GM12878 (cell line): ENCODE results near the gene POLG. TPM values are rescaled to one million over a fixed set of nuclear protein-coding genes. Genes with fewer than 3 reads are reported as not detected.

Experiments
- ATAC-seq: fragments of 200-7000 bp; cut with Tn5 transposase; 3 replicates; pipeline ENCODE4 v1.9.1; 2020; ENCODE audit warnings: mild to moderate bottlenecking, moderate library complexity
- BruUV-seq: library from RNA; stranded (reverse); fragments of 400-500 nt; replicated peaks from 2 replicates; lab custom pipeline; 2021; lab: Mats Ljungman, UMichigan
- CTCF ChIA-PET: fragments of 300-600 bp; sonication (Branson Sonifier 250); formaldehyde crosslinking; extraction: SDS; loops from one replicate; lab custom pipeline; 2021; ENCODE audit warnings: inconsistent platforms; lab: Yijun Ruan, JAX
- POLR2A ChIA-PET: fragments of 350-600 bp; formaldehyde crosslinking; extraction: SDS; loops from one replicate; lab custom pipeline; 2021; ENCODE audit warnings: inconsistent platforms; lab: Charles Lee
- RAD21 ChIA-PET: fragments of 300-600 bp; sonication (Branson Sonifier 250); formaldehyde crosslinking; loops from one replicate; lab custom pipeline; 2023; ENCODE audit warnings: antibody characterized with exemption; ENCODE audit not compliant: unreplicated experiment; lab: Charles Lee
- SMC1A ChIA-PET: fragments of 300-600 bp; sonication (Branson Sonifier 250); formaldehyde crosslinking; loops from one replicate; lab custom pipeline; 2023; ENCODE audit not compliant: unreplicated experiment, uncharacterized antibody; lab: Charles Lee
- DNase-seq: peaks from one replicate; pipeline ENCODE4 v3.0.0-alpha.2; 2011; ENCODE audit warnings: low read depth, low spot score
- FAIRE-seq: peaks from 3 replicates; lab custom pipeline; 2011; peaks lifted over from hg19 to GRCh38; lab: Jason Lieb, UNC
- H2AFZ ChIP-seq: 2 replicates; pipeline ENCODE4 v1.6.0; 2011; ENCODE audit warnings: low read depth, low read length, control low read depth; ENCODE audit not compliant: control insufficient read depth
- H3K27ac ChIP-seq: 2 replicates; pipeline ENCODE4 v1.5.1; 2011; ENCODE audit warnings: control low read depth; ENCODE audit not compliant: control insufficient read depth, insufficient read depth
- H3K27me3 ChIP-seq, 2 experiments: replicated peaks in 1 of 2; 2 replicates each; pipeline versions ENCODE4 v1.6.0 to v1.6.1; 2011; ENCODE audit warnings: low read length in 1 of 2; ENCODE audit not compliant: control insufficient read depth in 2 of 2, insufficient read depth in 2 of 2
- H3K36me3 ChIP-seq, 2 experiments: 2 replicates each; pipeline ENCODE4 v1.5.1; 2011; ENCODE audit warnings: low read length in 1 of 2; ENCODE audit not compliant: control insufficient read depth in 2 of 2, insufficient read depth in 2 of 2
- H3K4me1 ChIP-seq: 2 replicates; pipeline ENCODE4 v1.6.1; 2011; ENCODE audit warnings: mild to moderate bottlenecking, low read length, moderate library complexity, mixed read lengths; ENCODE audit not compliant: control insufficient read depth, insufficient read depth
- H3K4me2 ChIP-seq: 2 replicates; pipeline ENCODE4 v1.6.0; 2011; ENCODE audit warnings: control low read depth; ENCODE audit not compliant: control insufficient read depth, insufficient read depth
- H3K4me3 ChIP-seq: fragments of 200-600 bp; sonication (generic); 2 replicates; pipeline ENCODE4 v1.5.1; 2016
- H3K79me2 ChIP-seq: 2 replicates; pipeline ENCODE4 v1.6.0; 2011; ENCODE audit warnings: low read length; ENCODE audit not compliant: control insufficient read depth, insufficient read depth
- H3K9ac ChIP-seq: 2 replicates; pipeline ENCODE4 v1.8.0; 2011; ENCODE audit warnings: low read length, control low read depth, mixed read lengths; ENCODE audit not compliant: control insufficient read depth, insufficient read depth
- H3K9me3 ChIP-seq: replicated peaks from 3 replicates; pipeline ENCODE4 v1.5.1; 2011; ENCODE audit warnings: mild to moderate bottlenecking, low read length; ENCODE audit not compliant: control insufficient read depth, insufficient read depth
- H4K20me1 ChIP-seq: 2 replicates; pipeline ENCODE4 v1.6.0; 2011; ENCODE audit not compliant: control insufficient read depth, insufficient read depth
- CHD1 ChIP-seq: IDR thresholded peaks from 2 replicates; pipeline ENCODE4 v1.6.1; 2012; ENCODE audit warnings: low read depth, low read length, improper control_type of control experiment
- FOXK2 ChIP-seq: fragments of 450-650 bp; IDR thresholded peaks from 2 replicates; pipeline ENCODE4 v1.6.1; 2017; ENCODE audit warnings: mild to moderate bottlenecking, moderate library complexity
- HDAC6 ChIP-seq: fragments of 200-600 bp; sonication (generic); IDR thresholded peaks from one replicate; pipeline ENCODE4 v1.8.0; 2017; ENCODE audit warnings: antibody characterized with exemption; ENCODE audit not compliant: unreplicated experiment
- PML ChIP-seq: IDR thresholded peaks from 2 replicates; pipeline ENCODE4 v1.6.1; 2012; ENCODE audit warnings: low read length, inconsistent platforms
- SMAD1 ChIP-seq: fragments of 450-650 bp; IDR thresholded peaks from 2 replicates; pipeline ENCODE4 v1.6.1; 2018; ENCODE audit warnings: mild to moderate bottlenecking, low read depth; ENCODE audit not compliant: partially characterized antibody
- WGBS: methylation state at CpG from one replicate; pipeline ENCODE4 v1.1.6; 2016; ENCODE audit warnings: low lambda C conversion rate; ENCODE audit not compliant: insufficient replicate concordance, insufficient coverage; ENCODE audit errors: missing lambda C conversion rate; 5-methylcytosine and 5-hydroxymethylcytosine counted together
- in situ Hi-C: fragments of 300-500 bp; cut with MboI; formaldehyde crosslinking; loops from 9 replicates; pipeline ENCODE4 v1.14.3; 2018; ENCODE audit warnings: mixed read lengths
- intact Hi-C: fragments of 100-400 bp; cut with micrococcal nuclease; formaldehyde crosslinking; loops from one replicate; pipeline ENCODE4 v1.14.2; 2022; ENCODE audit not compliant: unreplicated experiment
- polyA plus RNA-seq, 11 experiments: library from polyadenylated mRNA; depleted of rRNA in 4 of 11; unstranded in 6 of 11; stranded (reverse) in 5 of 11; fragments of >200 nt; fragmentation: Nextera tagmentation in 4 of 11; fragmentation: Illumina TruSeq in 1 of 11; extraction: Ambion mirVana in 4 of 11; extraction: Trizol in 1 of 11; gene quantifications; 1 replicate in 1 of 11; 2 replicates in 10 of 11; pipeline versions ENCODE4 v1.2.1 to v1.2.3, GENCODE V29; 2011 to 2016; ENCODE audit warnings: inconsistent platforms in 2 of 11, missing spikeins in 2 of 11, low read depth in 1 of 11
- total RNA-seq, 4 experiments: library from RNA; depleted of rRNA in 3 of 4; stranded (reverse); fragments of >200 nt in 3 of 4; fragmentation: Illumina TruSeq in 1 of 4; extraction: Trizol in 1 of 4; gene quantifications; 2 replicates each; pipeline versions ENCODE4 v1.2.1 to v1.2.3, GENCODE V29; 2013 to 2021
- TF ChIP-seq, protein P1 (sequence below): IDR thresholded peaks from 2 replicates; pipeline ENCODE4 v1.6.1; 2011; ENCODE audit warnings: borderline replicate concordance, low read depth, mild to moderate bottlenecking, moderate library complexity, low read length; ENCODE audit not compliant: insufficient read depth, poor library complexity, severe bottlenecking
- TF ChIP-seq, protein P2 (sequence below): fragments of 450-650 bp; IDR thresholded peaks from 2 replicates; pipeline ENCODE4 v1.6.1; 2017; ENCODE audit warnings: mild to moderate bottlenecking, moderate library complexity

POLG gene
- total and polyA plus RNA-seq, 10 of the 15 experiments (the other 5 are each of a cell fraction or from before 2014, with no cell fraction given): 14.8 to 71.1 (median 33.0) TPM

GRCh38 chr15:89379251-89379695, 44.6 kb upstream of the POLG start:
- CTCF ChIA-PET: interaction anchor here (1.2 kb wide), 1 partner anchor 21 kb away, joined by 4 read pairs; no protein-coding TSS in a partner anchor
- Histone ChIP-seq H3K9me3 (no peaks in the 10 kb centered on the region; the same call in 2 of the 3 replicates), H2AFZ (no peak overlapping the region; the same call in 1 of the 2 replicates), H3K79me2 (no peaks in the 10 kb centered on the region), H3K4me3 (no peak overlapping the region), H3K36me3 (no peaks in the 10 kb centered on the region), H3K27ac (no peak overlapping the region), H3K4me2 (no peak overlapping the region), H4K20me1 (no peaks in the 10 kb centered on the region), H3K9ac (no peak overlapping the region), H3K4me1 (no peaks in the 10 kb centered on the region), H3K27me3 (peaks cover 26 to 32% of the 10 kb centered on the region in 2 experiments)
- BruUV-seq: no TSS peak
- FAIRE-seq: no peak
- WGBS: 59% methylated on average over 28 of the region's 28 CpGs
- intact Hi-C loops: no loop called here
- in situ Hi-C loops: no loop called here
- ATAC-seq: no peak
- RAD21 ChIA-PET: no interaction called here
- no peak for DNase-seq
- SMC1A ChIA-PET: no interaction called here
- TF ChIP-seq, protein P1, sequence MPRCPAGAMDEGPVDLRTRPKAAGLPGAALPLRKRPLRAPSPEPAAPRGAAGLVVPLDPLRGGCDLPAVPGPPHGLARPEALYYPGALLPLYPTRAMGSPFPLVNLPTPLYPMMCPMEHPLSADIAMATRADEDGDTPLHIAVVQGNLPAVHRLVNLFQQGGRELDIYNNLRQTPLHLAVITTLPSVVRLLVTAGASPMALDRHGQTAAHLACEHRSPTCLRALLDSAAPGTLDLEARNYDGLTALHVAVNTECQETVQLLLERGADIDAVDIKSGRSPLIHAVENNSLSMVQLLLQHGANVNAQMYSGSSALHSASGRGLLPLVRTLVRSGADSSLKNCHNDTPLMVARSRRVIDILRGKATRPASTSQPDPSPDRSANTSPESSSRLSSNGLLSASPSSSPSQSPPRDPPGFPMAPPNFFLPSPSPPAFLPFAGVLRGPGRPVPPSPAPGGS: no peak
- TF ChIP-seq SMAD1 (no peak), HDAC6 (no peak), PML (no peak), FOXK2 (no peak), CHD1 (no peak)
- TF ChIP-seq, protein P2, sequence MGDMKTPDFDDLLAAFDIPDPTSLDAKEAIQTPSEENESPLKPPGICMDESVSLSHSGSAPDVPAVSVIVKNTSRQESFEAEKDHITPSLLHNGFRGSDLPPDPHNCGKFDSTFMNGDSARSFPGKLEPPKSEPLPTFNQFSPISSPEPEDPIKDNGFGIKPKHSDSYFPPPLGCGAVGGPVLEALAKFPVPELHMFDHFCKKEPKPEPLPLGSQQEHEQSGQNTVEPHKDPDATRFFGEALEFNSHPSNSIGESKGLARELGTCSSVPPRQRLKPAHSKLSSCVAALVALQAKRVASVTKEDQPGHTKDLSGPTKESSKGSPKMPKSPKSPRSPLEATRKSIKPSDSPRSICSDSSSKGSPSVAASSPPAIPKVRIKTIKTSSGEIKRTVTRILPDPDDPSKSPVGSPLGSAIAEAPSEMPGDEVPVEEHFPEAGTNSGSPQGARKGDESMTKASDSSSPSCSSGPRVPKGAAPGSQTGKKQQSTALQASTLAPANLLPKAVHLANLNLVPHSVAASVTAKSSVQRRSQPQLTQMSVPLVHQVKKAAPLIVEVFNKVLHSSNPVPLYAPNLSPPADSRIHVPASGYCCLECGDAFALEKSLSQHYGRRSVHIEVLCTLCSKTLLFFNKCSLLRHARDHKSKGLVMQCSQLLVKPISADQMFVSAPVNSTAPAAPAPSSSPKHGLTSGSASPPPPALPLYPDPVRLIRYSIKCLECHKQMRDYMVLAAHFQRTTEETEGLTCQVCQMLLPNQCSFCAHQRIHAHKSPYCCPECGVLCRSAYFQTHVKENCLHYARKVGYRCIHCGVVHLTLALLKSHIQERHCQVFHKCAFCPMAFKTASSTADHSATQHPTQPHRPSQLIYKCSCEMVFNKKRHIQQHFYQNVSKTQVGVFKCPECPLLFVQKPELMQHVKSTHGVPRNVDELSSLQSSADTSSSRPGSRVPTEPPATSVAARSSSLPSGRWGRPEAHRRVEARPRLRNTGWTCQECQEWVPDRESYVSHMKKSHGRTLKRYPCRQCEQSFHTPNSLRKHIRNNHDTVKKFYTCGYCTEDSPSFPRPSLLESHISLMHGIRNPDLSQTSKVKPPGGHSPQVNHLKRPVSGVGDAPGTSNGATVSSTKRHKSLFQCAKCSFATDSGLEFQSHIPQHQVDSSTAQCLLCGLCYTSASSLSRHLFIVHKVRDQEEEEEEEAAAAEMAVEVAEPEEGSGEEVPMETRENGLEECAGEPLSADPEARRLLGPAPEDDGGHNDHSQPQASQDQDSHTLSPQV: no peak
- POLR2A ChIA-PET: no interaction called here
